Activated CD4-positive, alpha-beta T cell treated with anti-CD3 and anti-CD28 coated beads, Interleukin-2, amount 10 ng/mL, durations not matched to agents 24 days and 14 days (primary cell): ENCODE results near the gene RBM8A. TPM values are rescaled to one million over a fixed set of nuclear protein-coding genes. Genes with fewer than 3 reads are reported as not detected.
"Not testable (repeated sequence)": the region's sequence is repeated elsewhere in the genome, so short reads cannot be mapped to it uniquely, and the experiment has no call there.

Experiments
- DNase-seq: peaks from one replicate; pipeline ENCODE4 v3.0.0; 2022
- H3K27ac Mint-ChIP-seq: one replicate; pipeline ENCODE4 v1.8.0; 2022; ENCODE audit warnings: mild to moderate bottlenecking, mixed read lengths
- H3K27me3 Mint-ChIP-seq: one replicate; pipeline ENCODE4 v1.8.0; 2022; ENCODE audit warnings: mixed read lengths
- H3K36me3 Mint-ChIP-seq: one replicate; pipeline ENCODE4 v1.8.0; 2022; ENCODE audit warnings: low read depth, mild to moderate bottlenecking, mixed read lengths
- H3K4me1 Mint-ChIP-seq: one replicate; pipeline ENCODE4 v1.8.0; 2021; ENCODE audit warnings: mixed read lengths
- H3K4me3 Mint-ChIP-seq: one replicate; pipeline ENCODE4 v1.8.0; 2022; ENCODE audit warnings: mild to moderate bottlenecking, moderate library complexity, mixed read lengths
- H3K9me3 Mint-ChIP-seq: one replicate; pipeline ENCODE4 v1.8.0; 2021; ENCODE audit warnings: mixed read lengths
- intact Hi-C: fragments of 100-400 bp; cut with micrococcal nuclease; formaldehyde crosslinking; loops from one replicate; pipeline ENCODE4 v1.15.1; 2023
- total RNA-seq: library from RNA; stranded (reverse); gene quantifications from 2 replicates; pipeline ENCODE4 v1.2.3, GENCODE V29; 2022

Gene RBM8A
- total RNA-seq, 1 donor from 2014 or later = 355 TPM

DNA sequence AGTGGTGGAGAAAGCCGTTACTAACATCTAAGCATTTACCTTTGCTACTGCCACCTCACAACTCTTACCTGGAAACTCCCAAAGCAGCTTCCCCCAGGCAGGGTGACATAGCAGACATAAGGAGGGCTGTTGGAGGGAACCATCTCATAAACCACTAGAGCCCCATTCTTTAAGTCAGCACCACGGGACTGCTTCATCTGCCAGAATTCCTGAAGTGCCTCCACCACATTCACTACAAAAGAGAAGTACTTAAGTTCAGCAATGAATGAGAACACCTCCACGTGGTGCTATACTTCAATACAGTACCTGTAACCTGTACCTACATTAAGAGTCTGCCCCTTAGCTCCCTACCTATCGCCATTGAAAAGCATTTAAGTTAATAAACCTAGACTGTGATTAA, 20.3 kb upstream of the RBM8A start:
- Mint-ChIP-seq H3K9me3 (no peaks in the 10 kb centered on the region), H3K27me3 (no peaks in the 10 kb centered on the region), H3K27ac (no peak overlapping the region), H3K4me3 (no peak overlapping the region), H3K36me3 (peaks cover 38% of the 10 kb centered on the region), H3K4me1 (peaks cover 20% of the 10 kb centered on the region)
- intact Hi-C loops = no loop called here
- no peak for DNase-seq

DNA sequence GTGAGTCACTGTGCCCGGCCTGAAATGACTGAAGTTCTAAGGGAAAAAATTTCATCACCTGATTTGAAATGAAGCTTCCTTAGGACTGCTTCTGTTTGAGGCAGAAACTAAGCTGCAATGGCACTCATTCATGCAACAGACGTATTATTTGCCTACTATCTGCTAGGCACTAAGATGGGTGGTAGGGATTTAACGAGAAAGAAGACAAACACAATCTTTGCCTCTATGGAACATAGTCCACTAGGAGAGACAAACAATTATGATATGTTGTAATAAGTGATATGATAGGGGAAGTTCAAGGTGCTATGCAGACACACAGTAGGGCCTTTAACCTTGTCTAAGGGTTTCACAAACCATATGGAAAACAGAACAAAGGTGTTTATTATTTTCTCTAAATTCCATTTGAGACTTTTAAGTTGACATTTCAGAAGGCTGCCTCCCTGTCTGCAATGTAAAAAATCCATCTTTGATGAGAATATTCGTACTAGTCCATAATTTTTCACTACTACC, 19.2 kb upstream of the RBM8A start:
- intact Hi-C loops = no loop called here
- Mint-ChIP-seq H3K4me1 (peaks cover 18% of the 10 kb centered on the region), H3K4me3 (no peak overlapping the region), H3K36me3 (peaks cover 43% of the 10 kb centered on the region), H3K27ac (no peak overlapping the region), H3K9me3 (no peaks in the 10 kb centered on the region), H3K27me3 (no peaks in the 10 kb centered on the region)
- DNase-seq = no peak

DNA sequence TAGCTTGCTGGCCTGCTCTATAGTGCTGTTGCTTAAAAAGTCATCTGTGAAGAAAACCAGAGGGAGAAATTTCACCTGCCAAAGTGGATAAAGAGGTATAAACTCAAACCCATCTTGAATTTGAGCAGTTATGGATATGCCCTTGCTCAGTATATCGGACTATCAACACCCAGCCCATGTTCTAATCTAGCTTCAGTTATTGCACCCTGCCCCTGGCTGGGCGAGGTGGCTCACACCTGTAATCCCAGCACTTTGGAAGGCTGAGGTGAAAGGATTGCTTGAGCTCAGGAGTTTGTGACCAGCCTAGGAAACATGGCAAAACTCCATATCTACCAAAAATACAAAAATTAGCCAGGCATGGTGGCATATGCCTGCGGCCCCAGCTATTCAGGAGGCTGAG, 17.2 kb upstream of the RBM8A start:
- no peak for DNase-seq
- intact Hi-C loops = no loop called here
- H3K4me3 Mint-ChIP-seq = no peak overlapping the region
- no peaks in the 10 kb centered on the region for H3K9me3 Mint-ChIP-seq
- peaks cover 10% of the 10 kb centered on the region for H3K4me1 Mint-ChIP-seq
- H3K27me3 Mint-ChIP-seq = no peaks in the 10 kb centered on the region
- peaks cover 40% of the 10 kb centered on the region for H3K36me3 Mint-ChIP-seq
- H3K27ac Mint-ChIP-seq = no peak overlapping the region

DNA sequence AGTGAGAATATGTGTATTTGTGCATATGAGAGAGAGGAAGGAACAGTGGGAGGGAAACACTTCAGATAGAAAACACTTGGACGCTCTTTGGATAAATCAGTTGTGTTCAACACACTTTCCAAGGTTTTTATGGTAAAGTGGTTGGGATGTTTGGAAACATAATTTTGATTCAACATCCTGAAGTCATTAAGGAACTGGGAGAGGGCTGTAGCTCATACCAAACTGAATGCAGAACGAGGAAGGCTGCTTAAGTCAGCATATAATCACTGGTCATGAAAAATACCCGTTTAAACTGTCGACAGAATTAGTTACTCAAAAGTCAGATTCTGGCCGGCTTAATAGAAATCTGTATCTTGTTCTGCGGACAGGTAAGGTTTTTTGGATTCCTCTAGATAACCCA, 15.6 kb upstream of the RBM8A start:
- Mint-ChIP-seq H3K4me3 (no peak overlapping the region), H3K9me3 (no peaks in the 10 kb centered on the region), H3K27ac (no peak overlapping the region), H3K27me3 (no peaks in the 10 kb centered on the region), H3K4me1 (peaks cover 6% of the 10 kb centered on the region), H3K36me3 (peaks cover 36% of the 10 kb centered on the region)
- no peak for DNase-seq
- intact Hi-C loops = no loop called here

GRCh38 chr1:145942405-145942804, 15.1 kb upstream of the RBM8A start:
- DNase-seq = no peak
- Mint-ChIP-seq H3K9me3 (no peaks in the 10 kb centered on the region), H3K27me3 (no peaks in the 10 kb centered on the region), H3K27ac (no peak overlapping the region), H3K4me3 (no peak overlapping the region), H3K4me1 (peaks cover 6% of the 10 kb centered on the region), H3K36me3 (peaks cover 35% of the 10 kb centered on the region)
- intact Hi-C loops = no loop called here

GRCh38 chr1:145937436-145937835, 10.2 kb upstream of the RBM8A start:
- intact Hi-C loops = no loop called here
- H3K4me3 Mint-ChIP-seq = no peak overlapping the region
- H3K27ac Mint-ChIP-seq = no peak overlapping the region
- no peak for DNase-seq
- H3K27me3 Mint-ChIP-seq = no peaks in the 10 kb centered on the region
- no peaks in the 10 kb centered on the region for H3K9me3 Mint-ChIP-seq
- H3K4me1 Mint-ChIP-seq = peaks cover 14% of the 10 kb centered on the region
- H3K36me3 Mint-ChIP-seq = peaks cover 34% of the 10 kb centered on the region

DNA sequence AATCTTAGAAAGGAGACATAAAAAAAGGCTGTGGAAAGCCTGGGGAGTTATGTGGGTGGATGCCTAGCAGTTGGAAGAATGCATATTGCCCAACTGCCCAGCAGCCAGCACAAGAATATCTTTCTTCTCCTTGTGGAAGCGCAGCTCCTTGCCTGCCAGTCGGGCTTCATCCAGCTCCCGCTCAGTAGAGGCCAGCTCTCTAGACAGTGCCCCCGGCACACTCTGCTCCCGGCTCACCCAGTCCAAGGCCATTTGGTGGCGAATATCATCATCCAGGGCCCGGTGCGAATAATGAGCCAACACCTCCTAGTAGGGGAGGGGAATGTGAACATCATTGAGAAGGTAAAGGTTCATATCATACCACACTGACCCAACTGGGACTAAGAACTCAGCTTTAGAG, 9.0 kb upstream of the RBM8A start:
- Mint-ChIP-seq H3K9me3 (no peaks in the 10 kb centered on the region), H3K4me3 (no peak overlapping the region), H3K36me3 (peaks cover 26% of the 10 kb centered on the region), H3K4me1 (peaks cover 20% of the 10 kb centered on the region), H3K27me3 (no peaks in the 10 kb centered on the region), H3K27ac (no peak overlapping the region)
- intact Hi-C loops = no loop called here
- no peak for DNase-seq

DNA sequence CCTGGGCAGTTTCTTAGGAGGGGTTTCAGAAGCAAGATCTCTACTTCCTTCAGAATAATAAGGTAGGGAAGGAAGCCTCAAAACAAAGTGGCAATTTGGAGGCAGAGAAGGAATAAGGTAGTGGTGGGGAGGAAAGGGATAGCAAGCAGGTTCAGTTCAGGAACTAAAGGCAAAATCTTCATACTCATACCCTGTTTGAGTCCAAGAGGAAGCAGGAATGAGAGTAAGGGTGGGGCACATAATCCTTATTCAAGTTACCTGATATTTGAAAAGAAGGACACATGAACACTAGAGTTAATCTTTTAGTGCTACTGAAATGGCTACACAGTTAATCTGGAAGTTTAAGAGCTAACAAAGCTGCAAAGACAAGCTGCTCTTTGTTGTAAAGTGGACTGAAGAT, 8.4 kb upstream of the RBM8A start:
- Mint-ChIP-seq H3K36me3 (peaks cover 28% of the 10 kb centered on the region), H3K4me1 (peaks cover 20% of the 10 kb centered on the region), H3K27ac (no peak overlapping the region), H3K4me3 (no peak overlapping the region), H3K27me3 (no peaks in the 10 kb centered on the region), H3K9me3 (no peaks in the 10 kb centered on the region)
- DNase-seq = no peak
- intact Hi-C loops = no loop called here

DNA sequence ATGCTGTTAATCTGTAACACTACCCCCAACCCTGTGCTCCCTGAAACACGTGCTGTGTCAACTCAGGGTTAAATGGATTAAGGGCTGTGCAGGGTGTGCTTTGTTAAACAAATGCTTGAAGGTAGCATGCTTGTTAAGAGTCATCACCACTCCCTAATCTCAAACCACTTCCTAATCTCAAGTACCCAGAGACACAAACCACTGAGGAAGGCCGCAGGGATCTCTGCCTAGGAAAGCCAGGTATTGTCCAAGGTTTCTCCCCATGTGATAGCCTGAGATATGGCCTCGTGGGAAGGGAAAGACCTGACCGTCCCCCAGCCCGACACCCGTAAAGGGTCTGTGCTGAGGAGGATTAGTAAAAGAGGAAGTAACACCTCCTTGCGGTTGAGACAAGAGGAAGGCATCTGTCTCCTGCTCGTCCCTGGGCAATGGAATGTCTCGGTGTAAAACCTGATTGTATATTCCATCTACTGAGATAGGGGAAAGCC, 5.3 kb upstream of the RBM8A start:
- intact Hi-C loops, H3K27me3 Mint-ChIP-seq, H3K9me3 Mint-ChIP-seq: not testable (repeated sequence)
- H3K27ac Mint-ChIP-seq = peak overlapping the region; percentile 88
- peaks cover 27% of the 10 kb centered on the region for H3K36me3 Mint-ChIP-seq
- peaks cover 22% of the 10 kb centered on the region for H3K4me1 Mint-ChIP-seq
- peak overlapping the region; percentile 66 for H3K4me3 Mint-ChIP-seq
- peak; percentile 71 for DNase-seq

DNA sequence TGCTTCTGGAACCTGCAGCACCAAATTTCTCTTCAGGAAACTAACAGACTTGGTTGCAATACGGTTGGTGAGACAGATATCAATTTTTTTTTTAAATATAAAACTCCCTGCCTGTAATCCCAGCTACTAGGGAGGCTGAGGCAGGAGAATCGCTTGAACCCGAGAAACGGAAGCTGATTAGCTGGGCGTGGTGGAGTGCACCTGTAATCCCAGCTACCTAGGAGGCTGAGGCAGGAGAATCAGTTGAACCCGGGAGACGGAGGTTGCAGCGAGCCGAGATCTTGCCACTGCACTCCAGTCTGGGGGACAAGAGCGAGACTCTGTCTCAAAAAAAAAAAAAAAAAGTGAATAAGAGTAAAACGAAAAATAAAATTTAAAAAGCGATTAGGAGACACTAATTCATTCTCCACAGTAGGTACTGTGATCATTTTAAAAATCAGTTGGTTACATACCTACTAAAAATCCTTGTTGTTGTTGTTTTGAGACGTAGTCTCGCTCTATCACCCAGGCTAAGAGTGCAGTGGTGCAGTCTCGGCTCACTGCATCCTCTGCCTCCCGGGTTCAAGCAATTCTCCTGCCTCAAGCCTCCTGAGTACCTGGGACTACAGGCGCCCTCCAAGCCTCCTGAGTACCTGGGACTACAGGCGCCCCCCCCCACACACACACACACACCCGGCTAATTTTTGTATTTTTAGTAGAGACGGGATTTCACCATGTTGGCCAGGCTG, 796 bp upstream of the RBM8A start:
- Mint-ChIP-seq H3K36me3 (peaks cover 9% of the 10 kb centered on the region), H3K27ac (peak overlapping the region; percentile 86), H3K4me3 (no peak overlapping the region), H3K4me1 (peaks cover 23% of the 10 kb centered on the region), H3K27me3 (no peaks in the 10 kb centered on the region), H3K9me3 (no peaks in the 10 kb centered on the region)
- peak; percentile 67 for DNase-seq
- intact Hi-C loops = loop anchor here (1.0 to 5.0 kb wide), 6 partner anchors 9 to 69 kb away; partner anchors contain the start of genes ANKRD34A, PIAS3, POLR3GL and TXNIP

DNA sequence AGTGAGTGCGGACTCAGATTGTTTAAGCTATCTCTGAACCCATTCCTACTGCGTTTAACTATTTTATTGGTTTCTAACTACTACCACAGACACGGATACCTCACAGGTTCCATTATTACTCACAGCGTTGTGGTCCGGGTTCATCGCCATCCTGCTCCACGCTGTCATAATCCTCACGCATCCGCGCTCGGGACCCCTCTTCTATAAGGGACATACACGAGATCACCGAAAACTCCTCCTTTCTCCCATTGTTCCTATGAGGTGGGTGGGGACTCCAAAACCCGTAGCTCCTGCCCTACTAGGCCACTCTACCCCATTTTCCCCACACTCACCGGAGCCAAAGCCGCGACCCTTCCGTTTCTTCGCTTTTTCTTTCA, 610 bp downstream of the RBM8A start:
- no peaks in the 10 kb centered on the region for H3K27me3 Mint-ChIP-seq
- H3K9me3 Mint-ChIP-seq = no peaks in the 10 kb centered on the region
- no peak overlapping the region for H3K4me3 Mint-ChIP-seq
- DNase-seq = no peak
- intact Hi-C loops = loop anchor here (1.0 to 5.0 kb wide), 6 partner anchors 7 to 70 kb away; partner anchors contain the start of genes ANKRD34A, PIAS3, POLR3GL and TXNIP
- peaks cover 12% of the 10 kb centered on the region for H3K4me1 Mint-ChIP-seq
- no peak overlapping the region for H3K27ac Mint-ChIP-seq
- H3K36me3 Mint-ChIP-seq = peaks cover 15% of the 10 kb centered on the region

GRCh38 chr1:145922266-145922665, 5.0 kb downstream of the RBM8A start:
- Mint-ChIP-seq H3K36me3 (peaks cover 20% of the 10 kb centered on the region), H3K27ac (no peak overlapping the region), H3K9me3 (no peaks in the 10 kb centered on the region), H3K4me1 (peaks cover 35% of the 10 kb centered on the region), H3K27me3 (no peaks in the 10 kb centered on the region), H3K4me3 (no peak overlapping the region)
- DNase-seq = no peak
- intact Hi-C loops = no loop called here

DNA sequence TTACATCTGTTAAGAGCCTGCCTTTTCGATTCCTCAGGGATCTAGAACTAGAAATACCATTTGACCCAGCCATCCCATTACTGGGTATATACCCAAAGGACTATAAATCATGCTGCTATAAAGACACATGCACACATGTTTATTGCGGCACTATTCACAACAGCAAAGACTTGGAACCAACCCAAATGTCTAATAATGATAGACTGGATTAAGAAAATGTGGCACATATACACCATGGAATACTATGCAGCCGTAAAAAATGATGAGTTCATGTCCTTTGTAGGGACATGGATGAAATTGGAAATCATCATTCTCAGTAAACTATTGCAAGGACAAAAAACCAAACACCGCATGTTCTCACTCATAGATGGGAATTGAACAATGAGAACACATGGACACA, 7.0 kb downstream of the RBM8A start:
- Mint-ChIP-seq H3K4me1 (peaks cover 31% of the 10 kb centered on the region), H3K27ac (peak overlapping the region; percentile 51), H3K4me3 (peak overlapping the region; percentile 94), H3K36me3 (peaks cover 27% of the 10 kb centered on the region)
- DNase-seq, H3K9me3 Mint-ChIP-seq, H3K27me3 Mint-ChIP-seq, intact Hi-C loops: not testable (repeated sequence)

DNA sequence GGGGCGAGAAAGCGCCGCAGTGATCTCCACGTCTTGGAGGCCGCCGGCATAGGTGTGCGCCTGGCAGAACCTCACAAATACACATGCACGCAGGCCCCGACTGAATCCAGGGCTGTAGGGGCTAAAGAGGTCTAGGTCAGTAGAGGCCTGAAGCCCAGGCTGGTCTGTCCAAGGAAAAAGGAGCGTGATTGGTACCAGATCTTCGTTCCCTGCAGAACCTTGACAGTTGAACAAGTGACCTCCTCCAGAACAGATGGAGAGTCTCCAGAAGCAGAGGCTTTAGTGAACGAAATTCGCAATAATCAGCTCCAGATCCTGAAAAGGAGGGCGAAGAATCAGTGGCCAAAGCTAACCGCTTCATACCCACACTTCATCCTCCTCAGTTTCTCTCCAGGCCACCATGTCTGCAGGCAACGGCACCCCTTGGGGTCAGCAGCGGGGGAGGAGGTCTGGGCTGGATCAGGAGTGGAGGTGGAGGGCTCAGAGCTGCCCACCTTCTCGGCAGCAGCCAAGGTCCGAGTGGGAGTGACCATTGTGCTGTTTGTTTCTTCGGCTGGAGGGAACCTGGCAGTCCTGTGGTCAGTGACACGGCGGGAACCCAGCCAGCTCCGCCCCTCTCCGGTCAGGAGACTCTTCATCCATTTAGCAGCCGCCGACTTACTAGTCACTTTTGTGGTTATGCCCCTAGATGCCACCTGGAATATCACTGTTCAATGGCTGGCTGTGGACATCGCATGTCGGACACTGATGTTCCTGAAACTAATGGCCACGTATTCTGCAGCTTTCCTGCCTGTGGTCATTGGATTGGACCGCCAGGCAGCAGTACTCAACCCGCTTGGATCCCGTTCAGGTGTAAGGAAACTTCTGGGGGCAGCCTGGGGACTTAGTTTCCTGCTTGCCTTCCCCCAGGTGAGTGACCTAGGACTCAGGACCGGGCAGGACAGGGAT, 8.0 kb downstream of the RBM8A start:
- Mint-ChIP-seq H3K4me3 (peak overlapping the region; percentile 94), H3K27me3 (no peaks in the 10 kb centered on the region), H3K36me3 (peaks cover 32% of the 10 kb centered on the region), H3K27ac (peak overlapping the region; percentile 94), H3K4me1 (peaks cover 34% of the 10 kb centered on the region), H3K9me3 (no peaks in the 10 kb centered on the region)
- DNase-seq = peak; percentile 74
- intact Hi-C loops = loop anchor here (1.0 to 2.0 kb wide), 4 partner anchors 8 to 74 kb away; partner anchors contain the start of genes ANKRD35, NUDT17, PIAS3 and RBM8A
